Peyer's patch (tissue), 4 donors: ENCODE data around the gene DNAJB13.

Experiments used
- CTCF ChIP-seq, 6 experiments: fragments of 450-650 bp in 4 of 6; fragments of 200-600 bp in 2 of 6; sonication (generic) in 1 of 6; IDR thresholded peaks; one replicate each; pipeline ENCODE4 v1.5.1; 2017 to 2019; ENCODE audit warnings: antibody characterized with exemption in 6 of 6, mild to moderate bottlenecking in 3 of 6, moderate library complexity in 1 of 6
- POLR2A ChIP-seq, 2 donors: fragments of 450-650 bp; IDR thresholded peaks; one replicate each; pipeline ENCODE4 v1.5.1; 2017; ENCODE audit warnings: antibody characterized with exemption in 2 of 2, mild to moderate bottlenecking in 2 of 2, moderate library complexity in 2 of 2

- TF ChIP-seq POLR2A (IDR thresholded peaks at IDR 0.05) (no peak), CTCF (IDR thresholded peaks at IDR 0.05) (no peak)
These were observed 59.0 kb downstream of the DNAJB13 start for GRCh38 chr11:74009675-74010305.
